Activated naive CD4-positive, alpha-beta T cell treated with anti-CD3 and anti-CD28 coated beads, Interleukin-2, amount 50 U/mL, for 24 hours (primary cell): ENCODE results near the gene TMEM250.
"Not testable (repeated sequence)": the region's sequence is repeated elsewhere in the genome, so short reads cannot be mapped to it uniquely, and the experiment has no call there.

Experiments used
- H3K27ac Mint-ChIP-seq: one replicate; pipeline ENCODE4 v1.8.0; 2021; ENCODE audit warnings: mild to moderate bottlenecking, mixed read lengths
- H3K27me3 Mint-ChIP-seq: one replicate; pipeline ENCODE4 v1.8.0; 2021; ENCODE audit warnings: mixed read lengths
- H3K36me3 Mint-ChIP-seq: one replicate; pipeline ENCODE4 v1.8.0; 2021; ENCODE audit warnings: mixed read lengths
- H3K4me1 Mint-ChIP-seq: one replicate; pipeline ENCODE4 v1.8.0; 2021; ENCODE audit warnings: mixed read lengths
- H3K4me3 Mint-ChIP-seq: one replicate; pipeline ENCODE4 v1.8.0; 2021; ENCODE audit warnings: mild to moderate bottlenecking, mixed read lengths
- H3K9me3 Mint-ChIP-seq: one replicate; pipeline ENCODE4 v1.8.0; 2021; ENCODE audit warnings: mixed read lengths

TMEM250 gene

DNA sequence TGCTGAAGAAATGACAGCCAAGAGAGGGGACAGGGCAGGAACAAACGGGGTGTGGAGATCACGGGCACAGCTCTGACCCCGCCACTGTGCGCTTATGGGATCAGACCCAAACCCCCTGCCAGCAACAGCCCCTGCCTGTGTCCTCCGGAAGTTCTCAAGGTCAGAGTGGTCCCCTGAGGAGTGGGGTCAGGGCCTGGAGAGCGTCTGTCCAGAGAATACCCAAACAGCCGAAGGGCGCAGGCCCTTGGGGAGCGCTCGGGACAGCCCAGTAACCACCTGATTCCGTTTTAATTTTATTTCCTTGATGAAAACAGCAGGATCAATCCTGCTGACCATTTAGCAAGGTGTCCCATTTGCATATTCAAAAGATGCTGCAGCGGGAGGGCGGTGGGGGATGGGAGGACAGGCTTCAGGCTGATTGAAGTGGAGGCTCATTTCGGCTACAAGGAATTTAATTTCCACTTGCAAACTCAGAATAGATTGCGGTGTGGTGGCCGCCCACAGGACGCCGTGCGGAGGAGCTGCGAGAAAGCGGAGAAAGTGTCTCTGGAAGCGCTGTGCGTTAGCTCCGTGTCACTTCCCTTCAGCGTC lies 32.6 kb upstream of the TMEM250 start:
- Mint-ChIP-seq H3K4me1 (no peaks in the 10 kb centered on the region), H3K36me3 (no peaks in the 10 kb centered on the region), H3K27me3 (no peaks in the 10 kb centered on the region), H3K4me3 (no peak overlapping the region), H3K27ac (no peak overlapping the region), H3K9me3 (no peaks in the 10 kb centered on the region)

DNA sequence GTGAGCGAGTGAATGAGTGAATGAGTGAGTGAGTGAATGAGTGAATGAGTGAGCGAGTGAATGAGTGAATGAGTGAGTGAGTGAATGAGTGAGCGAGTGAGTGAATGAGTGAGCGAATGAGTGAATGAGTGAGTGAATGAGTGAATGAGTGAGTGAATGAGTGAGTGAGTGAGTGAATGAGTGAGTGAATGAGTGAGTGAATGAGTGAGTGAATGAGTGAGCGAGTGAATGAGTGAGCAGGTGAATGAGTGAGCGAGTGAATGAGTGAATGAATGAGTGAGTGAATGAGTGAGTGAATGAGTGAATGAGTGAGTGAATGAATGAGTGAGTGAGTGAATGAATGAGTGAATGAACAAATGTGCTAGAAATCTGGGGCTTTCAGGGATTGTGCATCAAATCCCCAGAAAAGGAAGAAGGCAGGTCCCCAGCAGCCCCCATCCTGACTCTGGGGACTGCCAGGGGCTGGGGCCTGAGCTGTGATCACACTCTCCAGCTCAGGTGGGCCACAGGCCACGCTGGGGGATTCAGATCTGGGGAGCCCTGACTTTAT lies 32.1 kb upstream of the TMEM250 start:
- not testable (repeated sequence) for H3K27me3 Mint-ChIP-seq, H3K36me3 Mint-ChIP-seq, H3K4me3 Mint-ChIP-seq, H3K9me3 Mint-ChIP-seq, H3K4me1 Mint-ChIP-seq, H3K27ac Mint-ChIP-seq

- Mint-ChIP-seq H3K4me3 (no peak overlapping the region), H3K9me3 (no peaks in the 10 kb centered on the region), H3K4me1 (no peaks in the 10 kb centered on the region), H3K27me3 (no peaks in the 10 kb centered on the region), H3K36me3 (no peaks in the 10 kb centered on the region), H3K27ac (no peak overlapping the region)
These were observed 31.2 kb upstream of the TMEM250 start for GRCh38 chr9:136149853-136150252.

DNA sequence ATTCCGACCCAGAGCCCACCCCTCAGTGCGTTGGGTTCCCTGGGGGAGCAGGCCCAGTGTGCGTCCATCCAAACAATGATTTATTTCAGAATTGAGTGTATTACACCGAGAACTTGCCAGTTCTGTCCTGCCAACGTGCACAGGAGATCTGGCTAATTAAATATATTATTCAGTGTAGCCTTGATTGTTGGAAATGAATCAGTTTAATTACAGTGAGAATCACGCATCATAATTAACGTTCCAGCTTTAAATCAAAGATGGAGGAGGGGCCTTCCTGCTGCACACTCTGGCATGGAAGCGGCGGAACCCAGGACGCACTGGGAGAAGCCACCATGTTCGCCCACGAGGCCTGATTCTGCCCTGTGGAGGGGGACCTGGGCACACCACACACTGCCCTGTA lies 30.7 kb upstream of the TMEM250 start:
- H3K27ac Mint-ChIP-seq: no peak overlapping the region

GRCh38 chr9:136148766-136149165 lies 30.1 kb upstream of the TMEM250 start:
- Mint-ChIP-seq H3K4me1 (no peaks in the 10 kb centered on the region), H3K36me3 (no peaks in the 10 kb centered on the region), H3K27me3 (no peaks in the 10 kb centered on the region), H3K9me3 (no peaks in the 10 kb centered on the region), H3K4me3 (no peak overlapping the region), H3K27ac (no peak overlapping the region)

More for the DNA sequence above, 30.7 kb upstream of the TMEM250 start:
- no peak overlapping the region for H3K4me3 Mint-ChIP-seq
- no peaks in the 10 kb centered on the region for H3K27me3 Mint-ChIP-seq
- no peaks in the 10 kb centered on the region for H3K9me3 Mint-ChIP-seq
- no peaks in the 10 kb centered on the region for H3K4me1 Mint-ChIP-seq
- H3K36me3 Mint-ChIP-seq: no peaks in the 10 kb centered on the region

GRCh38 chr9:136147890-136148714 lies 29.4 kb upstream of the TMEM250 start:
- no peak overlapping the region for H3K27ac Mint-ChIP-seq
- H3K27me3 Mint-ChIP-seq: no peaks in the 10 kb centered on the region
- no peaks in the 10 kb centered on the region for H3K36me3 Mint-ChIP-seq
- H3K4me1 Mint-ChIP-seq: no peaks in the 10 kb centered on the region
- H3K9me3 Mint-ChIP-seq: no peaks in the 10 kb centered on the region
- H3K4me3 Mint-ChIP-seq: no peak overlapping the region

GRCh38 chr9:136147038-136147889 lies 28.6 kb upstream of the TMEM250 start:
- Mint-ChIP-seq H3K27me3 (no peaks in the 10 kb centered on the region), H3K27ac (no peak overlapping the region), H3K36me3 (no peaks in the 10 kb centered on the region), H3K9me3 (no peaks in the 10 kb centered on the region), H3K4me1 (no peaks in the 10 kb centered on the region), H3K4me3 (no peak overlapping the region)

GRCh38 chr9:136146126-136147037 lies 27.7 kb upstream of the TMEM250 start:
- Mint-ChIP-seq H3K4me3 (no peak overlapping the region), H3K9me3 (no peaks in the 10 kb centered on the region), H3K27ac (no peak overlapping the region), H3K36me3 (no peaks in the 10 kb centered on the region), H3K27me3 (no peaks in the 10 kb centered on the region), H3K4me1 (no peaks in the 10 kb centered on the region)

GRCh38 chr9:136145580-136145979 lies 26.9 kb upstream of the TMEM250 start:
- H3K9me3 Mint-ChIP-seq: no peaks in the 10 kb centered on the region
- no peaks in the 10 kb centered on the region for H3K27me3 Mint-ChIP-seq
- no peak overlapping the region for H3K4me3 Mint-ChIP-seq
- no peaks in the 10 kb centered on the region for H3K36me3 Mint-ChIP-seq
- H3K27ac Mint-ChIP-seq: no peak overlapping the region
- H3K4me1 Mint-ChIP-seq: no peaks in the 10 kb centered on the region

DNA sequence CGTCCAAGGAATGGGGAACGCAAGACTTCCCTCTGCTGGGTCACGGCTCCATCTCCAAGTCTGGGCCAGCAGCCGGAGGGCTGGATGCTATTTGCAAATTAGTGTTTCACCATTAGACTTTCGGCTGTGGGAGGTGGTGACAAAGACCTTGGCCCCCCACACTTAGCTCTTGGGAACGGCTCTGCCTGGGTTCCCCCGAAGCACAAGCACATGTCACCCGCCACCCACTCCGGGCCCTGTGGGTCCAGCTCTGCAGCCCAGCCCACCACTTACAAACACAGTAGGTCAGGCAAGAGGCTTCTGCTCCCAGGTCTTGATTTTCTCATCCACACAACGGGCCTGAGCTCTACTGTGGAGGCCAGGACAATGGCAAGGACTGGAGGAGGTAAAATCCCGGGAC lies 25.8 kb upstream of the TMEM250 start:
- Mint-ChIP-seq H3K4me1 (no peaks in the 10 kb centered on the region), H3K4me3 (no peak overlapping the region), H3K27ac (no peak overlapping the region), H3K36me3 (no peaks in the 10 kb centered on the region), H3K9me3 (no peaks in the 10 kb centered on the region), H3K27me3 (no peaks in the 10 kb centered on the region)

GRCh38 chr9:136143215-136144001 lies 24.7 kb upstream of the TMEM250 start:
- no peaks in the 10 kb centered on the region for H3K27me3 Mint-ChIP-seq
- no peaks in the 10 kb centered on the region for H3K4me1 Mint-ChIP-seq
- no peak overlapping the region for H3K27ac Mint-ChIP-seq
- no peaks in the 10 kb centered on the region for H3K9me3 Mint-ChIP-seq
- H3K36me3 Mint-ChIP-seq: no peaks in the 10 kb centered on the region
- no peak overlapping the region for H3K4me3 Mint-ChIP-seq

DNA sequence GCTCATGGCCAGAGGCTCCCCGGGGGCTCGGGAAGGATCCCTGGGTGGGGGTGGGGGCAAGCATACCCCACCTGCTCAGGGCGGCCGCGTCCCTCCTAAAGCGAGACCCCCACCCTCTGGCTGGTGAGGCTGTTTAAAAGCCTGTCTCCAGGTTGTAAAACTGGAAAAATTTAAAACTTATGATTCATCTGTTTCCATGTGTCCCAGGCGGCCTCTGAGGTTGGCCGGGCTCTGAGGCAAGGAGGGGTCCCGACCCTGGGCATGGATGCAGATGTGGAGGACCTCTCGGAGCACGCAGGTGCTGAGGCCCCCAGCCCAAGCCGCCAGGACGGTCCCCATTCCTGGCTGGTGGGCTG lies 24.2 kb upstream of the TMEM250 start:
- H3K27me3 Mint-ChIP-seq: no peaks in the 10 kb centered on the region
- H3K27ac Mint-ChIP-seq: no peak overlapping the region
- H3K36me3 Mint-ChIP-seq: no peaks in the 10 kb centered on the region
- H3K4me3 Mint-ChIP-seq: no peak overlapping the region
- no peaks in the 10 kb centered on the region for H3K9me3 Mint-ChIP-seq
- H3K4me1 Mint-ChIP-seq: no peaks in the 10 kb centered on the region

GRCh38 chr9:136142414-136142796 lies 23.7 kb upstream of the TMEM250 start:
- Mint-ChIP-seq H3K9me3 (no peaks in the 10 kb centered on the region), H3K27me3 (no peaks in the 10 kb centered on the region), H3K4me1 (no peaks in the 10 kb centered on the region), H3K4me3 (no peak overlapping the region), H3K36me3 (no peaks in the 10 kb centered on the region), H3K27ac (no peak overlapping the region)

- Mint-ChIP-seq H3K36me3 (no peaks in the 10 kb centered on the region), H3K4me3 (no peak overlapping the region), H3K4me1 (no peaks in the 10 kb centered on the region), H3K27me3 (no peaks in the 10 kb centered on the region), H3K9me3 (no peaks in the 10 kb centered on the region), H3K27ac (no peak overlapping the region)
These were observed 23.2 kb upstream of the TMEM250 start for GRCh38 chr9:136141682-136142413.
